Activated T-helper 17 cell treated with anti-CD3 and anti-CD28 coated beads, Interleukin-2, amount 50 U/mL, for 72 hours (primary cell): ENCODE data around the gene MBL2. TPM values are rescaled to one million over a fixed set of nuclear protein-coding genes. Genes with fewer than 3 reads are reported as not detected.

Experiments used
- ATAC-seq: fragments of 150-1000 bp; cut with Tn5 transposase; replicated peaks from 2 replicates; pipeline ENCODE4 v1.10.0; 2021; ENCODE audit warnings: mild to moderate bottlenecking, moderate library complexity
- H3K27ac Mint-ChIP-seq: one replicate; pipeline ENCODE4 v1.8.0; 2022; ENCODE audit warnings: mixed read lengths
- H3K27me3 Mint-ChIP-seq: one replicate; pipeline ENCODE4 v1.8.0; 2022; ENCODE audit warnings: mixed read lengths
- H3K36me3 Mint-ChIP-seq: one replicate; pipeline ENCODE4 v1.8.0; 2022; ENCODE audit warnings: low read depth, mild to moderate bottlenecking, mixed read lengths
- H3K4me1 Mint-ChIP-seq: one replicate; pipeline ENCODE4 v1.8.0; 2022; ENCODE audit warnings: mixed read lengths
- H3K4me3 Mint-ChIP-seq: one replicate; pipeline ENCODE4 v1.8.0; 2022; ENCODE audit warnings: mild to moderate bottlenecking, mixed read lengths
- H3K9me3 Mint-ChIP-seq: one replicate; pipeline ENCODE4 v1.8.0; 2022; ENCODE audit warnings: mixed read lengths
- total RNA-seq, 2 donors: library from RNA; stranded (reverse); gene quantifications; one replicate each; pipeline ENCODE4 v1.2.3, GENCODE V29; 2022

MBL2 gene
- not detected for total RNA-seq

- Mint-ChIP-seq H3K4me1 (no peaks in the 10 kb centered on the region), H3K9me3 (no peaks in the 10 kb centered on the region), H3K4me3 (no peak within 1 kb of the TSS), H3K27me3 (no peaks in the 10 kb centered on the region), H3K36me3 (no peaks in the 10 kb centered on the region), H3K27ac (no peak within 1 kb of the TSS)
- no peak for ATAC-seq
These were observed at the start of gene MBL2 for GRCh38 chr10:52772623-52773022. Gene MBL2 (minus strand): TSS chr10:52772784. CDS start chr10:52771635, 1,149 bp downstream.

DNA sequence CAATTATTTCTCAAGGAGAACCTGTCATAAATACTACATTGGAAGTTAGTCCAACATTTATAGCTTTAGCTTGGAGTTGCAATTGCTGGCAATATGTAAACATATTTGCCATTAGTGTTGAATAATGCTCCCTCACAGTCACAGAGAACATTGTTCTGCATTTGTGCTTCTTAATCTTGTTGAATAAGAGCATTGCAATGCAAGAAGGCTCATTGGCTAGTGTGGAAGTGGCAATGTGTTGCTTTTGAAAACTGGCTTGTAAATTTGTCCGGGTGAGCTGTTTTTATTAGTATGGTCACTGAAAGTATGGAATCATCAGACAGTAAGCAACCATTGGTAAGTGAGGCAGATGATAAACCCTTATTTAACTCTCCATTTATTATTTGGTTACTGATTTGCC lies 47.7 kb upstream of the MBL2 start:
- Mint-ChIP-seq H3K27ac (no peak overlapping the region), H3K9me3 (peaks cover 4% of the 10 kb centered on the region), H3K4me3 (no peak overlapping the region), H3K36me3 (no peaks in the 10 kb centered on the region), H3K27me3 (no peaks in the 10 kb centered on the region), H3K4me1 (no peaks in the 10 kb centered on the region)
- ATAC-seq: no peak

GRCh38 chr10:52818019-52818418 lies 45.4 kb upstream of the MBL2 start:
- no peaks in the 10 kb centered on the region for H3K4me1 Mint-ChIP-seq
- H3K4me3 Mint-ChIP-seq: no peak overlapping the region
- H3K27me3 Mint-ChIP-seq: no peaks in the 10 kb centered on the region
- peaks cover 10% of the 10 kb centered on the region for H3K9me3 Mint-ChIP-seq
- ATAC-seq: peak; percentile 53
- H3K36me3 Mint-ChIP-seq: no peaks in the 10 kb centered on the region
- H3K27ac Mint-ChIP-seq: no peak overlapping the region

- ATAC-seq: no peak
- Mint-ChIP-seq H3K9me3 (peaks cover 10% of the 10 kb centered on the region), H3K4me3 (no peak overlapping the region), H3K27me3 (no peaks in the 10 kb centered on the region), H3K36me3 (no peaks in the 10 kb centered on the region), H3K4me1 (no peaks in the 10 kb centered on the region), H3K27ac (no peak overlapping the region)
These were observed 41.9 kb upstream of the MBL2 start for GRCh38 chr10:52814506-52814905.

GRCh38 chr10:52811776-52812175 lies 39.2 kb upstream of the MBL2 start:
- ATAC-seq: no peak
- Mint-ChIP-seq H3K27me3 (no peaks in the 10 kb centered on the region), H3K4me3 (no peak overlapping the region), H3K9me3 (peaks cover 10% of the 10 kb centered on the region), H3K36me3 (no peaks in the 10 kb centered on the region), H3K27ac (no peak overlapping the region), H3K4me1 (no peaks in the 10 kb centered on the region)

DNA sequence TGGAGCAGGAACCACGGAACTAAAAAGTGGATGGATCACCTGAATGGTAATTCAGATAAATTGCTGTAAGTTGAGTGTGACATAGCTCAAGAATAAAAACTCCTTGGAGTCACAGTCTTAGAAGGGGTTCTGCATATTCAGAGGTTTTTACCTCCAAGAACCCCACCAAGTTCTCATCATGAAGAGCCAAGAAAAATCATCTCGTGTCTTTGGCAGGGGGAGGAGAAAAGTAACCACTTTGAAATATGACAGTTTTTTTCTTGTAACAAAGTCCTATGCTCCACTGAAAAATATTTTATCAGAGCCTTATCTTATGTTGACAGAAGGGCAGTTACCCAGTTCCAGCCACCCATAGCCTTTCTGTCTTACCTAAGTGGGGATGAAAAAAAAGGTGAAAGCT lies 38.2 kb upstream of the MBL2 start:
- no peaks in the 10 kb centered on the region for H3K36me3 Mint-ChIP-seq
- H3K27me3 Mint-ChIP-seq: no peaks in the 10 kb centered on the region
- no peaks in the 10 kb centered on the region for H3K4me1 Mint-ChIP-seq
- peaks cover 8% of the 10 kb centered on the region for H3K9me3 Mint-ChIP-seq
- no peak for ATAC-seq
- H3K4me3 Mint-ChIP-seq: no peak overlapping the region
- no peak overlapping the region for H3K27ac Mint-ChIP-seq

DNA sequence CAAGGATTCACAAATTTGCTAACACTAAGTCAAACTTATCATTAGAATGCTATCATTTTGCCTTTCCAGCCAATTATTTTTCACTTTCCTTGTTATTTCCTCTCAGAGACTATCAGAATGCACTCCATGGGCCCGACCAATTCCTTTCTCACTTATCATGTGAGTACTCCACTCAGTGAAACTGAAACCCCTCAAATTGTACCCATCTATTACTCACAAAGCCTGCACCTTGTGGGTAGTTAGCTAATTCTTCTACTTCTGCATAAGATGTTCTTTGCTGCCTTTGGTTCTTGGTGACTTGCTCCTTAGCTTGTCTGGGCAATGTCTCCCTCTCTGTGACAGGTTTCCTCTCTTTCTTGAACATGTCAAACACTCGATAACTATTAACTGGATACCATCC lies 35.2 kb upstream of the MBL2 start:
- H3K9me3 Mint-ChIP-seq: no peaks in the 10 kb centered on the region
- H3K4me1 Mint-ChIP-seq: no peaks in the 10 kb centered on the region
- H3K27ac Mint-ChIP-seq: no peak overlapping the region
- H3K27me3 Mint-ChIP-seq: no peaks in the 10 kb centered on the region
- no peaks in the 10 kb centered on the region for H3K36me3 Mint-ChIP-seq
- ATAC-seq: no peak
- no peak overlapping the region for H3K4me3 Mint-ChIP-seq

- peaks cover 2% of the 10 kb centered on the region for H3K9me3 Mint-ChIP-seq
- no peaks in the 10 kb centered on the region for H3K36me3 Mint-ChIP-seq
- no peaks in the 10 kb centered on the region for H3K4me1 Mint-ChIP-seq
- ATAC-seq: no peak
- no peaks in the 10 kb centered on the region for H3K27me3 Mint-ChIP-seq
- H3K4me3 Mint-ChIP-seq: no peak overlapping the region
- H3K27ac Mint-ChIP-seq: no peak overlapping the region
These were observed 33.1 kb upstream of the MBL2 start for GRCh38 chr10:52805414-52806285.

DNA sequence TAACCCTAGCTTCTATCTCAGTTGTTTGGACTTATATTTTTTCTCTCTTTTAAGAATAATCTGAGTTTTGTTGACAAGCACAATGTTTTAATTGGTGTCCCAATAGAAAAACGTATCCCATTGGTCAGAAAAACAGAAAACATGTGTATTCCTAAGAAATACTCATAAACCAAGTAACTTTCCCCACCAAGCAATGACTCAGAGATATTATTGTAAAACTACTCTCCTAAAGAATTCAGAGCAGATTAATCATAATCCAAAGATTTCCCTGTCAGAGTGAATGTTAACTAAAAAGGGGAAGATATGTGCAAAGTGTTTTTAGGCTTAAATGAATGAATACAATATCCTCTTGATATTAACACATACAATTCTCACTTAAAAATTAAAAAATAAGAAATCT lies 29.4 kb upstream of the MBL2 start:
- H3K36me3 Mint-ChIP-seq: no peaks in the 10 kb centered on the region
- H3K4me1 Mint-ChIP-seq: no peaks in the 10 kb centered on the region
- no peak overlapping the region for H3K27ac Mint-ChIP-seq
- no peak for ATAC-seq
- H3K4me3 Mint-ChIP-seq: no peak overlapping the region
- H3K9me3 Mint-ChIP-seq: peaks cover 12% of the 10 kb centered on the region
- no peaks in the 10 kb centered on the region for H3K27me3 Mint-ChIP-seq

- H3K9me3 Mint-ChIP-seq: peaks cover 3% of the 10 kb centered on the region
- H3K4me3 Mint-ChIP-seq: no peak overlapping the region
- H3K4me1 Mint-ChIP-seq: no peaks in the 10 kb centered on the region
- H3K36me3 Mint-ChIP-seq: no peaks in the 10 kb centered on the region
- no peak for ATAC-seq
- H3K27me3 Mint-ChIP-seq: no peaks in the 10 kb centered on the region
- H3K27ac Mint-ChIP-seq: no peak overlapping the region
These were observed 13.5 kb upstream of the MBL2 start for GRCh38 chr10:52786098-52786497.

DNA sequence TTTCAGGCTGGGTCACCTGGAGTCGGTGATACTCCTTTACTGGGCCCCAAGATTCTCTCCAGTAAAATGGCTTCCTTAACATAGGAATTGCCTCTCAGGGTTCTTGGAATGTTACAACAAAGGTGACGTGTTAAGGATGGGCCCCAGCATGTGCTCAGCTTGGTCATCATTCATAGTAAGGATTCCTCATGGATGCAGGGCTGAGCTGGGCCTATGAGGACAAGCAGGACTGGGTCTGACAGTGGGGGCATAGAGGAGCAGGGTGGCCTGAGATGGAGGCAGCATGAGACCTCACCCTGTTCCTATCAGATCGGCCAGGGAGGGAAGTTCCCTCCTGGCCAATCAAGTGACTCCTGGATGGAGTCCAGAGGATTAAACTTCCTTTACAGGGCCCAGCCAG lies 12.8 kb upstream of the MBL2 start:
- Mint-ChIP-seq H3K27me3 (no peaks in the 10 kb centered on the region), H3K4me1 (no peaks in the 10 kb centered on the region), H3K4me3 (no peak overlapping the region), H3K9me3 (peaks cover 3% of the 10 kb centered on the region), H3K27ac (no peak overlapping the region), H3K36me3 (no peaks in the 10 kb centered on the region)
- ATAC-seq: no peak

GRCh38 chr10:52783726-52784125 lies 11.1 kb upstream of the MBL2 start:
- ATAC-seq: no peak
- Mint-ChIP-seq H3K9me3 (peaks cover 3% of the 10 kb centered on the region), H3K36me3 (no peaks in the 10 kb centered on the region), H3K4me3 (no peak overlapping the region), H3K4me1 (no peaks in the 10 kb centered on the region), H3K27me3 (peaks cover 6% of the 10 kb centered on the region), H3K27ac (no peak overlapping the region)

DNA sequence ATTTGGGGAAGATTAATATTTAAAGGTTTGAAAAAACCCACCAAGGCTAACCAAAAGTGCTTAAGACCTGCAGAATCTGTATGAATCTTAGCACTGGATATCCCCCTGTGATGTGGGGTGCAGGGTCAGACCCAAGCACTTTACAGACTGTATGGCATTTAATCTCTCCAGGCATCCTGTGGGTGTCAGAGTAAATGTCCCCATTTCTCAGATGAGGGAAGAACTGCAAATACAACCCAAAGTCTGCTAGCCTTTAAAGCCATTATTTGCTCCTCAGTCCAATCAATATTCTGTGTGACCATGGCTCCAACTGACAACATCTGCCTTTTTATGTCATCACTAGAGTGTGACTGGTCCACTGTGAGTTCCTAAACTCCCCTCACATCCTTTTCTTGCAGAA lies 10.0 kb upstream of the MBL2 start:
- H3K36me3 Mint-ChIP-seq: no peaks in the 10 kb centered on the region
- H3K4me1 Mint-ChIP-seq: no peaks in the 10 kb centered on the region
- H3K4me3 Mint-ChIP-seq: no peak overlapping the region
- peaks cover 6% of the 10 kb centered on the region for H3K27me3 Mint-ChIP-seq
- ATAC-seq: no peak
- H3K9me3 Mint-ChIP-seq: peaks cover 3% of the 10 kb centered on the region
- H3K27ac Mint-ChIP-seq: no peak overlapping the region

- Mint-ChIP-seq H3K36me3 (no peaks in the 10 kb centered on the region), H3K9me3 (no peaks in the 10 kb centered on the region), H3K27ac (no peak overlapping the region), H3K4me1 (no peaks in the 10 kb centered on the region), H3K27me3 (peaks cover 6% of the 10 kb centered on the region), H3K4me3 (no peak overlapping the region)
- ATAC-seq: no peak
These were observed 8.0 kb upstream of the MBL2 start for GRCh38 chr10:52780391-52781155.
